Measurements from ENCODE around the gene BCDIN3D. TPM values are rescaled to one million over a fixed set of nuclear protein-coding genes. Genes with fewer than 3 reads are reported as not detected.

Gene BCDIN3D
- total RNA-seq, 1 donor, result 5.4 TPM

GRCh38 chr12:49823951-49824350, 19.0 kb downstream of the BCDIN3D start:
- Histone ChIP-seq H3K4me3 (ENCODE audit: insufficient read depth, low read length) (no peak overlapping the region), H4K20me1 (ENCODE audit: insufficient read depth, low read length) (peaks cover 76% of the 10 kb centered on the region), H3K4me1 (ENCODE audit: insufficient read depth, low read length) (peaks cover 41% of the 10 kb centered on the region), H3K27ac (ENCODE audit: low read depth, low read length) (peak overlapping the region; percentile 82), H3K4me2 (ENCODE audit: insufficient read depth, low read length) (no peak overlapping the region), H3K9me3 (ENCODE audit: low read depth, low read length) (no peaks in the 10 kb centered on the region), H2AFZ (ENCODE audit: low read length) (no peak overlapping the region), H3K27me3 (ENCODE audit: insufficient read depth, low read length) (no peaks in the 10 kb centered on the region), H3K36me3 (ENCODE audit: insufficient read depth, low read length) (peaks cover 21% of the 10 kb centered on the region), H3K79me2 (ENCODE audit: insufficient read depth, low read length) (peaks cover 87% of the 10 kb centered on the region)
- TF ChIP-seq, protein P1, sequence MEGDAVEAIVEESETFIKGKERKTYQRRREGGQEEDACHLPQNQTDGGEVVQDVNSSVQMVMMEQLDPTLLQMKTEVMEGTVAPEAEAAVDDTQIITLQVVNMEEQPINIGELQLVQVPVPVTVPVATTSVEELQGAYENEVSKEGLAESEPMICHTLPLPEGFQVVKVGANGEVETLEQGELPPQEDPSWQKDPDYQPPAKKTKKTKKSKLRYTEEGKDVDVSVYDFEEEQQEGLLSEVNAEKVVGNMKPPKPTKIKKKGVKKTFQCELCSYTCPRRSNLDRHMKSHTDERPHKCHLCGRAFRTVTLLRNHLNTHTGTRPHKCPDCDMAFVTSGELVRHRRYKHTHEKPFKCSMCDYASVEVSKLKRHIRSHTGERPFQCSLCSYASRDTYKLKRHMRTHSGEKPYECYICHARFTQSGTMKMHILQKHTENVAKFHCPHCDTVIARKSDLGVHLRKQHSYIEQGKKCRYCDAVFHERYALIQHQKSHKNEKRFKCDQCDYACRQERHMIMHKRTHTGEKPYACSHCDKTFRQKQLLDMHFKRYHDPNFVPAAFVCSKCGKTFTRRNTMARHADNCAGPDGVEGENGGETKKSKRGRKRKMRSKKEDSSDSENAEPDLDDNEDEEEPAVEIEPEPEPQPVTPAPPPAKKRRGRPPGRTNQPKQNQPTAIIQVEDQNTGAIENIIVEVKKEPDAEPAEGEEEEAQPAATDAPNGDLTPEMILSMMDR (IDR thresholded peaks at IDR 0.05; ENCODE audit: extremely low read depth, low read depth, low read length), result no peak
- DNase-seq (ENCODE audit: insufficient read length, low spot score, missing footprints), result no peak

DNA sequence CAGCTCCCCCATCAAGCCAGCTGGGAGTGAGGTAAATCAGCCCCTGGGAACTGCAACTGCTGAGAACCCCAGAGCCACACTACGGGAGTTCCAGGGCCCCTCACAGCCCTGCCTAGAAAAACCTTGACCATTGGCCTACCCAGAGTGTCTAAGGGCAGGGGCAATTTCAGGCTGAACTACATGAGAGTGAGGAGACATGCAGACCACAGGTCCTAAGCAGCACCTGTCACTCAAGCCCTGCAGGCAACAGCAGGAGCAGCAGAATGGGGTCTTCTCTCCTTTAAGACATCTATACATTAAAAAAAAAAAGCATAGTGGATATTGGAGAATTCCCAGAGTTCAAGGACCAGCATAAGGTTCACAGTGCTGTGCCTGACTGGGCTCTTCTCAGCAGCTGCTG, 19.6 kb downstream of the BCDIN3D start:
- H3K4me3 ChIP-seq (ENCODE audit: insufficient read depth, low read length), result no peak overlapping the region
- TF ChIP-seq, protein P1 (IDR thresholded peaks at IDR 0.05; ENCODE audit: extremely low read depth, low read depth, low read length), result no peak
- H3K27ac ChIP-seq (ENCODE audit: low read depth, low read length), result peak overlapping the region; percentile 14
- peaks cover 38% of the 10 kb centered on the region for H3K4me1 ChIP-seq (ENCODE audit: insufficient read depth, low read length)
- no peaks in the 10 kb centered on the region for H3K27me3 ChIP-seq (ENCODE audit: insufficient read depth, low read length)
- H4K20me1 ChIP-seq (ENCODE audit: insufficient read depth, low read length), result peaks cover 80% of the 10 kb centered on the region
- H3K36me3 ChIP-seq (ENCODE audit: insufficient read depth, low read length), result peaks cover 21% of the 10 kb centered on the region
- peaks cover 88% of the 10 kb centered on the region for H3K79me2 ChIP-seq (ENCODE audit: insufficient read depth, low read length)
- H3K4me2 ChIP-seq (ENCODE audit: insufficient read depth, low read length), result no peak overlapping the region
- peak; percentile 19 for DNase-seq (ENCODE audit: insufficient read length, low spot score, missing footprints)
- no peaks in the 10 kb centered on the region for H3K9me3 ChIP-seq (ENCODE audit: low read depth, low read length)
- no peak overlapping the region for H2AFZ ChIP-seq (ENCODE audit: low read length)

- Histone ChIP-seq H3K27ac (ENCODE audit: low read depth, low read length) (no peak overlapping the region), H3K27me3 (ENCODE audit: insufficient read depth, low read length) (no peaks in the 10 kb centered on the region), H3K79me2 (ENCODE audit: insufficient read depth, low read length) (peaks cover 75% of the 10 kb centered on the region), H3K9me3 (ENCODE audit: low read depth, low read length) (no peaks in the 10 kb centered on the region), H3K4me2 (ENCODE audit: insufficient read depth, low read length) (no peak overlapping the region), H3K36me3 (ENCODE audit: insufficient read depth, low read length) (peaks cover 21% of the 10 kb centered on the region), H3K4me1 (ENCODE audit: insufficient read depth, low read length) (peaks cover 31% of the 10 kb centered on the region), H2AFZ (ENCODE audit: low read length) (no peak overlapping the region), H4K20me1 (ENCODE audit: insufficient read depth, low read length) (peaks cover 79% of the 10 kb centered on the region), H3K4me3 (ENCODE audit: insufficient read depth, low read length) (no peak overlapping the region)
- TF ChIP-seq, protein P1 (IDR thresholded peaks at IDR 0.05; ENCODE audit: extremely low read depth, low read depth, low read length), result no peak
- no peak for DNase-seq (ENCODE audit: insufficient read length, low spot score, missing footprints)
Measured at GRCh38 chr12:49821373-49822287, 21.3 kb downstream of the BCDIN3D start.

DNA sequence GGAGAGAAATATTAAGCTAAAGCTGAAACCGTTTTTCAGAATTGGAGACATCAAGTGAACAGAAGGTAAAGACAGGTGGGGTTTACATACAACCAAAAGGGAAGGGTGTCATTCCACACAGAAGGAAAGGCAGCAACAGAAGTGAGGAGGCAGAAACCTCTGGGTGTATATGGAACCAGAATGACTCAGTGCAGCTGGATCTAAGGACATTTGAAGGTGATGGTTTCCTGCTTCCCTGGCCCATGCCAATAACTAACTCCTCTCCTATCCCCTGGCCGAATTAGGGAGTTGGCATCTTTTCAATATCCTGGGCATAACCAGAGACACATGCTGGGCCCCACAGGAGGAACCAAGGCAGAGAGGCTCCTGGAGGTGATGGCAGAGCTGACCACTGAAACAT, 23.1 kb downstream of the BCDIN3D start:
- H3K36me3 ChIP-seq (ENCODE audit: insufficient read depth, low read length), result peaks cover 21% of the 10 kb centered on the region
- H3K27me3 ChIP-seq (ENCODE audit: insufficient read depth, low read length), result no peaks in the 10 kb centered on the region
- peaks cover 58% of the 10 kb centered on the region for H3K79me2 ChIP-seq (ENCODE audit: insufficient read depth, low read length)
- H3K4me3 ChIP-seq (ENCODE audit: insufficient read depth, low read length), result no peak overlapping the region
- H3K4me2 ChIP-seq (ENCODE audit: insufficient read depth, low read length), result no peak overlapping the region
- H3K4me1 ChIP-seq (ENCODE audit: insufficient read depth, low read length), result peaks cover 13% of the 10 kb centered on the region
- H3K9me3 ChIP-seq (ENCODE audit: low read depth, low read length), result no peaks in the 10 kb centered on the region
- H2AFZ ChIP-seq (ENCODE audit: low read length), result no peak overlapping the region
- H4K20me1 ChIP-seq (ENCODE audit: insufficient read depth, low read length), result peaks cover 76% of the 10 kb centered on the region
- H3K27ac ChIP-seq (ENCODE audit: low read depth, low read length), result no peak overlapping the region
- DNase-seq (ENCODE audit: insufficient read length, low spot score, missing footprints), result peak; percentile 34
- TF ChIP-seq, protein P1 (IDR thresholded peaks at IDR 0.05; ENCODE audit: extremely low read depth, low read depth, low read length), result no peak
